H1 (cell line): Measurements from ENCODE around the gene SYK. TPM values are rescaled to one million over a fixed set of nuclear protein-coding genes. Genes with fewer than 3 reads are reported as not detected.

Experiments used
- CTCF ChIA-PET: fragments of 300-600 bp; sonication (Branson Sonifier 250); formaldehyde crosslinking; loops from one replicate; lab custom pipeline; 2021; ENCODE audit not compliant: partially characterized antibody; lab: Charles Lee
- POLR2A ChIA-PET: fragments of 300-600 bp; sonication (Branson Sonifier 250); formaldehyde crosslinking; loops from one replicate; lab custom pipeline; 2021; ENCODE audit warnings: inconsistent platforms; ENCODE audit not compliant: partially characterized antibody; lab: Charles Lee
- DNase-seq, 2 experiments: peaks; one replicate each; pipeline versions ENCODE4 v3.0.0 to v3.0.0-alpha.2; 2010 to 2022; ENCODE audit warnings: low spot score in 2 of 2, low read depth in 1 of 2, mixed read lengths in 1 of 2
- FAIRE-seq: peaks from 2 replicates; lab custom pipeline; 2011; peaks lifted over from hg19 to GRCh38; lab: Jason Lieb, UNC
- H2AFZ ChIP-seq: 2 replicates; pipeline ENCODE4 v1.8.1; 2012; ENCODE audit warnings: low read length, inconsistent platforms
- H2AK5ac ChIP-seq: 2 replicates; pipeline ENCODE4 v1.6.1; 2013; ENCODE audit warnings: low read depth, low read length
- H2BK120ac ChIP-seq: replicated peaks from 2 replicates; pipeline ENCODE3; 2013; ENCODE audit warnings: low read depth, low read length, inconsistent platforms
- H2BK12ac ChIP-seq: 2 replicates; pipeline ENCODE4 v1.6.1; 2013; ENCODE audit warnings: low read depth, low read length
- H2BK15ac ChIP-seq: 2 replicates; pipeline ENCODE4 v1.6.1; 2013; ENCODE audit warnings: low read length
- H2BK20ac ChIP-seq: 2 replicates; pipeline ENCODE4 v1.6.1; 2013; ENCODE audit warnings: low read length
- H2BK5ac ChIP-seq: 2 replicates; pipeline ENCODE4 v1.6.1; 2013; ENCODE audit warnings: low read depth, low read length
- H3K14ac ChIP-seq: 2 replicates; pipeline ENCODE4 v1.6.1; 2013; ENCODE audit warnings: inconsistent platforms; ENCODE audit not compliant: insufficient read length
- H3K18ac ChIP-seq: 2 replicates; pipeline ENCODE4 v1.6.1; 2013; ENCODE audit warnings: low read length; ENCODE audit errors: extremely low read depth
- H3K23ac ChIP-seq: 2 replicates; pipeline ENCODE4 v1.6.1; 2013; ENCODE audit warnings: inconsistent platforms; ENCODE audit not compliant: insufficient read length
- H3K23me2 ChIP-seq: 2 replicates; pipeline ENCODE4 v1.6.1; 2013; ENCODE audit warnings: low read depth, low read length
- H3K27ac ChIP-seq: 2 replicates; pipeline ENCODE4 v1.6.1; 2011; ENCODE audit warnings: low read depth, low read length, inconsistent platforms
- H3K27me3 ChIP-seq, 4 experiments: replicated peaks in 1 of 4; 1 replicate in 1 of 4; 2 replicates in 3 of 4; pipeline versions ENCODE4 v1.6.1 to v1.8.1; 2011 to 2013; ENCODE audit warnings: low read length in 3 of 4, mild to moderate bottlenecking in 3 of 4, inconsistent platforms in 2 of 4, mixed read lengths in 2 of 4, moderate library complexity in 1 of 4; ENCODE audit not compliant: control insufficient read depth in 3 of 4, insufficient read depth in 3 of 4; ENCODE audit errors: extremely low read depth in 1 of 4
- H3K36me3 ChIP-seq, 4 experiments: 2 replicates each; pipeline versions ENCODE4 v1.6.1 to v1.8.1; 2011 to 2013; ENCODE audit warnings: mild to moderate bottlenecking in 4 of 4, low read length in 3 of 4, moderate library complexity in 2 of 4, control low read depth in 1 of 4, inconsistent platforms in 1 of 4; ENCODE audit not compliant: insufficient read depth in 4 of 4, control insufficient read depth in 2 of 4
- H3K4ac ChIP-seq: replicated peaks from 2 replicates; pipeline ENCODE3; 2013; ENCODE audit warnings: low read length, low read depth, mixed read lengths, inconsistent platforms; ENCODE audit not compliant: insufficient read length
- H3K4me1 ChIP-seq, 4 experiments: replicated peaks in 1 of 4; 1 replicate in 1 of 4; 2 replicates in 3 of 4; pipeline versions ENCODE4 v1.6.1 to v1.8.1; 2011 to 2013; ENCODE audit warnings: low read length in 3 of 4, inconsistent platforms in 2 of 4, mixed read lengths in 1 of 4; ENCODE audit not compliant: insufficient read depth in 4 of 4, control insufficient read depth in 3 of 4
- H3K4me2 ChIP-seq, 2 experiments: 2 replicates each; pipeline versions ENCODE4 v1.6.1 to v1.8.1; 2011 to 2013; ENCODE audit warnings: low read depth in 2 of 2, low read length in 2 of 2, control low read depth in 1 of 2, inconsistent platforms in 1 of 2, mild to moderate bottlenecking in 1 of 2; ENCODE audit not compliant: insufficient read depth in 1 of 2
- H3K4me3 ChIP-seq, 4 experiments: fragments of 200-600, 300-600 bp in 1 of 4; sonication (generic), shearing (Covaris generic), sonication (Bioruptor Twin) in 1 of 4; 2 replicates each; pipeline versions ENCODE4 v1.5.1 to v1.8.1; 2011 to 2016; ENCODE audit warnings: low read length in 4 of 4, low read depth in 3 of 4, control low read depth in 2 of 4, inconsistent platforms in 2 of 4, mild to moderate bottlenecking in 2 of 4, mixed read lengths in 1 of 4, moderate library complexity in 1 of 4; ENCODE audit not compliant: insufficient read depth in 2 of 4; ENCODE audit errors: extremely low read depth in 1 of 4
- H3K56ac ChIP-seq: replicated peaks from 2 replicates; pipeline ENCODE3; 2013; ENCODE audit warnings: low read depth, mild to moderate bottlenecking, mixed read lengths, low read length, inconsistent platforms; ENCODE audit not compliant: insufficient read length
- H3K79me1 ChIP-seq: 2 replicates; pipeline ENCODE4 v1.6.1; 2013; ENCODE audit warnings: low read depth, low read length, control low read depth
- H3K79me2 ChIP-seq, 2 experiments: 2 replicates each; pipeline versions ENCODE4 v1.6.1 to v1.8.1; 2012 to 2013; ENCODE audit warnings: low read length in 2 of 2, mild to moderate bottlenecking in 2 of 2, inconsistent platforms in 1 of 2; ENCODE audit not compliant: insufficient read depth in 2 of 2, control insufficient read depth in 1 of 2
- H3K9ac ChIP-seq, 4 experiments: replicated peaks in 1 of 4; 1 replicate in 1 of 4; 2 replicates in 3 of 4; pipeline versions ENCODE4 v1.6.1 to v1.8.1; 2011 to 2013; ENCODE audit warnings: low read depth in 3 of 4, low read length in 3 of 4, control low read depth in 2 of 4, mild to moderate bottlenecking in 2 of 4, moderate library complexity in 2 of 4, inconsistent platforms in 1 of 4; ENCODE audit errors: extremely low read depth in 1 of 4
- H3K9me3 ChIP-seq, 2 experiments: 2 replicates each; pipeline versions ENCODE4 v1.6.1 to v1.8.1; 2012 to 2013; ENCODE audit warnings: mild to moderate bottlenecking in 2 of 2, moderate library complexity in 2 of 2, control low read depth in 1 of 2, inconsistent platforms in 1 of 2, low read depth in 1 of 2, low read length in 1 of 2, mixed read lengths in 1 of 2; ENCODE audit not compliant: insufficient read depth in 2 of 2
- H4K20me1 ChIP-seq, 2 experiments: replicated peaks in 1 of 2; 2 replicates each; pipeline versions ENCODE3 to v1.8.1; 2011 to 2013; ENCODE audit warnings: inconsistent platforms in 2 of 2, low read length in 2 of 2, mild to moderate bottlenecking in 1 of 2; ENCODE audit not compliant: insufficient read depth in 2 of 2, control insufficient read depth in 1 of 2
- H4K5ac ChIP-seq: 2 replicates; pipeline ENCODE4 v1.6.1; 2013; ENCODE audit warnings: low read length, low read depth, mixed read lengths, inconsistent platforms; ENCODE audit not compliant: insufficient read length
- H4K8ac ChIP-seq: 2 replicates; pipeline ENCODE4 v1.8.0; 2013; ENCODE audit warnings: mild to moderate bottlenecking, moderate library complexity, low read length, inconsistent platforms; ENCODE audit not compliant: insufficient read depth; ENCODE audit errors: extremely low read depth
- H4K91ac ChIP-seq: replicated peaks from 2 replicates; pipeline ENCODE3; 2013; ENCODE audit warnings: low read length, mixed read lengths, inconsistent platforms; ENCODE audit not compliant: insufficient read length
- CHD1 ChIP-seq: IDR thresholded peaks from 2 replicates; pipeline ENCODE4 v1.6.1; 2012; ENCODE audit warnings: low read depth, low read length, improper control_type of control experiment
- EP300 ChIP-seq, 2 experiments: IDR thresholded peaks; 1 replicate in 1 of 2; 2 replicates in 1 of 2; pipeline ENCODE4 v1.6.1; 2011 to 2012; ENCODE audit warnings: low read depth in 2 of 2, low read length in 2 of 2, mild to moderate bottlenecking in 2 of 2, borderline replicate concordance in 1 of 2, inconsistent platforms in 1 of 2, moderate library complexity in 1 of 2
- POLR2A ChIP-seq, 2 experiments: IDR thresholded peaks; 1 replicate in 1 of 2; 2 replicates in 1 of 2; pipeline ENCODE4 v1.6.1; 2011; ENCODE audit warnings: low read depth in 2 of 2, low read length in 2 of 2, mild to moderate bottlenecking in 2 of 2; ENCODE audit errors: control extremely low read depth in 1 of 2
- WGBS, 2 experiments: shearing (Covaris generic) in 1 of 2; methylation state at CpG; one replicate each; pipeline versions ENCODE4 v1.1.6 to v1.1.7; 2013 to 2015; ENCODE audit warnings: low lambda C conversion rate in 2 of 2, mixed read lengths in 2 of 2, inconsistent platforms in 1 of 2, low coverage in 1 of 2, missing lambda C conversion rate in 1 of 2; ENCODE audit not compliant: insufficient replicate concordance in 2 of 2, insufficient coverage in 1 of 2, insufficient read length in 1 of 2; ENCODE audit errors: extremely low coverage in 1 of 2, missing lambda C conversion rate in 1 of 2; 5-methylcytosine and 5-hydroxymethylcytosine counted together
- polyA plus RNA-seq, 7 experiments: library from polyadenylated mRNA; depleted of rRNA in 3 of 7; stranded (reverse) in 5 of 7; unstranded in 2 of 7; fragments of >200 nt in 5 of 7; fragments of 200-250 nt in 2 of 7; gene quantifications; 1 replicate in 5 of 7; 2 replicates in 1 of 7; 4 replicates in 1 of 7; pipeline versions ENCODE4 v1.2.1 to v1.2.3, GENCODE V29; 2011 to 2013; ENCODE audit warnings: missing spikeins in 2 of 7, mixed read lengths in 2 of 7
- total RNA-seq: library from RNA; stranded (reverse); fragmentation: NEBNext Ultra II Directional; extraction: Animal tissue kit (Norgen Biotek cat#: 25700); gene quantifications from 2 replicates; pipeline ENCODE4 v1.2.1, GENCODE V29; 2021
- TF ChIP-seq, protein P1 (sequence below): IDR thresholded peaks from 2 replicates; pipeline ENCODE4 v1.6.1; 2012; ENCODE audit warnings: low read length, inconsistent platforms

The SYK gene
- total and polyA plus RNA-seq, 2 of the 8 experiments (the other 6 are each of a cell fraction or from before 2014, with no cell fraction given): 1.5 to 4.4 TPM

DNA sequence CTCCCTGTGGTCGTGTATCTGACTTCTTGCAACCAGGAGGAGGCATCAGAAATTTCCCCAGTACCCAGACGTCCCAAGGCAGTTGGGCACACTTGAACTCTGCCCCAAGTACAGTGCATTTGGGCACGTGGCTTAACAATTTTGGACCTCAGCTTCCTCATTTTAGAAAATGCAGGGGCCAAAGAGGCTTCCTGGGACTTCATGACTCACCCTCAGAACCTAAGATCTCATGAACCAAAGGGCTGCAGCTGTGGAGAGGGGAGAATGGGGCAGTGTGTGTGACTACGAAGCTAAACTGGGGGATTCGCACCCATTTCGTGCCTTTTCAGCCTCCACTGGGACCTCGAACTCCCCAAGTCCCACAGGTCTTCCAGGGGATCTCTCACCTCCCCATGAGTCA, 59.2 kb downstream of the SYK start:
- DNase-seq (no peak), FAIRE-seq (no peak)
- Histone ChIP-seq H3K4me1 (no peaks in the 10 kb centered on the region), H3K4me2 (no peak overlapping the region), H3K79me1 (no peaks in the 10 kb centered on the region), H2BK15ac (no peak overlapping the region), H3K18ac (no peak overlapping the region), H3K23ac (no peak overlapping the region), H2AFZ (no peak overlapping the region), H4K5ac (no peak overlapping the region), H3K4ac (no peak overlapping the region), H3K79me2 (no peaks in the 10 kb centered on the region), H3K56ac (no peak overlapping the region), H2BK20ac (no peak overlapping the region), H3K4me3 (no peak overlapping the region), H4K91ac (no peak overlapping the region), H4K8ac (no peak overlapping the region), H3K9ac (no peak overlapping the region), H3K14ac (no peak overlapping the region), H3K9me3 (no peaks in the 10 kb centered on the region), H2BK120ac (no peak overlapping the region), H2BK12ac (no peak overlapping the region), H3K36me3 (no peaks in the 10 kb centered on the region), H2BK5ac (no peak overlapping the region), H3K27ac (no peak overlapping the region), H3K23me2 (no peaks in the 10 kb centered on the region), H4K20me1 (no peaks in the 10 kb centered on the region), H3K27me3 (no peaks in the 10 kb centered on the region)
- CTCF ChIA-PET: interaction anchor here (0.8 to 1.8 kb wide), 3 partner anchors 8 to 38 kb away, joined by 3 to 6 read pairs (median 3); no protein-coding TSS in a partner anchor
- POLR2A ChIA-PET: no interaction called here
- 92% methylated on average over 7 of the region's 7 CpGs; no CpG with 5 or more reads in 1 of the 2 experiments for WGBS, 2 experiments
- TF ChIP-seq POLR2A (IDR thresholded peaks at IDR 0.05; ENCODE audit: control extremely low read depth in 1 of 2, low read depth in 2 of 2, low read length in 2 of 2) (no peak), EP300 (IDR thresholded peaks at IDR 0.05; ENCODE audit: borderline replicate concordance in 1 of 2, low read depth in 2 of 2, low read length in 2 of 2) (no peak), CHD1 (no peak)
- TF ChIP-seq, protein P1, sequence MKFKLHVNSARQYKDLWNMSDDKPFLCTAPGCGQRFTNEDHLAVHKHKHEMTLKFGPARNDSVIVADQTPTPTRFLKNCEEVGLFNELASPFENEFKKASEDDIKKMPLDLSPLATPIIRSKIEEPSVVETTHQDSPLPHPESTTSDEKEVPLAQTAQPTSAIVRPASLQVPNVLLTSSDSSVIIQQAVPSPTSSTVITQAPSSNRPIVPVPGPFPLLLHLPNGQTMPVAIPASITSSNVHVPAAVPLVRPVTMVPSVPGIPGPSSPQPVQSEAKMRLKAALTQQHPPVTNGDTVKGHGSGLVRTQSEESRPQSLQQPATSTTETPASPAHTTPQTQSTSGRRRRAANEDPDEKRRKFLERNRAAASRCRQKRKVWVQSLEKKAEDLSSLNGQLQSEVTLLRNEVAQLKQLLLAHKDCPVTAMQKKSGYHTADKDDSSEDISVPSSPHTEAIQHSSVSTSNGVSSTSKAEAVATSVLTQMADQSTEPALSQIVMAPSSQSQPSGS: no peak
- TF ChIP-seq, all 59 proteins: peak for 0
- no peak overlapping the region for H2AK5ac ChIP-seq
